ENCODE measurements around the gene AKAP5. TPM values are rescaled to one million over a fixed set of nuclear protein-coding genes. Genes with fewer than 3 reads are reported as not detected.
A peak's percentile ranks its signal among the peaks of the same experiment; 100 is the strongest.

AKAP5 gene
- total and polyA plus RNA-seq, 2 of the 13 experiments (the other 11 are each of a cell fraction or from before 2014, with no cell fraction given): 0.18 to 1.5 TPM

DNA sequence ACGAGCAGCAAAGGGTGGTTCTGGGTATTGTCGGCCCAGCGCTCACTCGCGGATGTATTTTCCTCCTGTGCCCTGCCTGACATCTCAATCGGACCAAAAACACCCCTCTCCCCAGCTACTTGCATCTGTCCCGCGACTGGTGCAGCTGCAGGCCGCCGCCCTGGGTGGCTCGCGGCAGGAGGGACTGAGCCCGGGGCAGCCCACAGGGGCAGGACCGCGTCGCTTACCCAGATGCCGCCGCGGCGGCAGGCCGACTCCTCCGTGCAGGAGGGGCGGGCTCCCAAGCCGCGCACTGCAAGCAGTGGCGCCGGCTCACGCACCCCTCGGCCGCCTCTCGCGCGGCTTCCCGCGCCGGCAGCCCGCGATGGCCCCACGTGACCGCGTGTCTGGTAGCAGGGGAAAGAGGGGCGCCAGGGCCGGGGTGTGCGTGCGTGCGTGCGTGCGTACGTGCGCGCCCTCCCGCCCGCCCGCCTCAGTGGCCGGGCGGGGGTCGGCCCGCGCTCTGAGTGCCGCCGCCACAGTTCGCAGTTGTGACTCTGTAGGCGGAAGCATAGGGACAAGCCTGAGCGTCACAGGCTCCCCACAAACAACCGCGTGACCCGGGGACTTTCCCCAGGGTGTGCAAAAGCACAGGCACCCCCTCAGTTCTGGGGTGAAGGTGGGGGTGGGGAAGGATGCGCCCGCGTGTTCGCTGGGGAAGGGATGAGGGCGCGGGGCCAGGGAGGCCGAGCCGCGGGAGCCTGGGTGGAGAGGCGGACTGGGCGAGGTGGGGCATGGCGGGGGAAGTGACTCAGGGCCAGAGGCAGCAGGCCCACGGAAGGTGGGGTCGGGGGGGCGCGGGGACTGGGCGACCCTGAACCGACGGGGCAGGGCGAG lies 38.4 kb downstream of the AKAP5 start, which contains the start of gene ZBTB25 (continued):
- no peak; the same call in 1 of the 2 replicates for TF ChIP-seq CREB1 (IDR thresholded peaks at IDR 0.05)
- TF ChIP-seq CREB1 (CRISPR knock-in tag; IDR thresholded peaks at IDR 0.05): no peak
- TF ChIP-seq FOSL2 (CRISPR knock-in tag; IDR thresholded peaks at IDR 0.05): no peak; the same call in none of the 2 replicates
- TF ChIP-seq SOX6 (IDR thresholded peaks at IDR 0.05): no peak
- no peak for TF ChIP-seq SOX6 (CRISPR knock-in tag; IDR thresholded peaks at IDR 0.05)
- no peak for TF ChIP-seq ADNP (CRISPR knock-in tag; IDR thresholded peaks at IDR 0.05)
- TF ChIP-seq, protein P1, sequence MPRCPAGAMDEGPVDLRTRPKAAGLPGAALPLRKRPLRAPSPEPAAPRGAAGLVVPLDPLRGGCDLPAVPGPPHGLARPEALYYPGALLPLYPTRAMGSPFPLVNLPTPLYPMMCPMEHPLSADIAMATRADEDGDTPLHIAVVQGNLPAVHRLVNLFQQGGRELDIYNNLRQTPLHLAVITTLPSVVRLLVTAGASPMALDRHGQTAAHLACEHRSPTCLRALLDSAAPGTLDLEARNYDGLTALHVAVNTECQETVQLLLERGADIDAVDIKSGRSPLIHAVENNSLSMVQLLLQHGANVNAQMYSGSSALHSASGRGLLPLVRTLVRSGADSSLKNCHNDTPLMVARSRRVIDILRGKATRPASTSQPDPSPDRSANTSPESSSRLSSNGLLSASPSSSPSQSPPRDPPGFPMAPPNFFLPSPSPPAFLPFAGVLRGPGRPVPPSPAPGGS (CRISPR knock-in tag; IDR thresholded peaks at IDR 0.05): peak; percentile 15
- no peak; the same call in 1 of the 2 replicates for TF ChIP-seq ZNF441 (CRISPR knock-in tag; IDR thresholded peaks at IDR 0.05; ENCODE audit: borderline replicate concordance)
- TF ChIP-seq, protein P2, sequence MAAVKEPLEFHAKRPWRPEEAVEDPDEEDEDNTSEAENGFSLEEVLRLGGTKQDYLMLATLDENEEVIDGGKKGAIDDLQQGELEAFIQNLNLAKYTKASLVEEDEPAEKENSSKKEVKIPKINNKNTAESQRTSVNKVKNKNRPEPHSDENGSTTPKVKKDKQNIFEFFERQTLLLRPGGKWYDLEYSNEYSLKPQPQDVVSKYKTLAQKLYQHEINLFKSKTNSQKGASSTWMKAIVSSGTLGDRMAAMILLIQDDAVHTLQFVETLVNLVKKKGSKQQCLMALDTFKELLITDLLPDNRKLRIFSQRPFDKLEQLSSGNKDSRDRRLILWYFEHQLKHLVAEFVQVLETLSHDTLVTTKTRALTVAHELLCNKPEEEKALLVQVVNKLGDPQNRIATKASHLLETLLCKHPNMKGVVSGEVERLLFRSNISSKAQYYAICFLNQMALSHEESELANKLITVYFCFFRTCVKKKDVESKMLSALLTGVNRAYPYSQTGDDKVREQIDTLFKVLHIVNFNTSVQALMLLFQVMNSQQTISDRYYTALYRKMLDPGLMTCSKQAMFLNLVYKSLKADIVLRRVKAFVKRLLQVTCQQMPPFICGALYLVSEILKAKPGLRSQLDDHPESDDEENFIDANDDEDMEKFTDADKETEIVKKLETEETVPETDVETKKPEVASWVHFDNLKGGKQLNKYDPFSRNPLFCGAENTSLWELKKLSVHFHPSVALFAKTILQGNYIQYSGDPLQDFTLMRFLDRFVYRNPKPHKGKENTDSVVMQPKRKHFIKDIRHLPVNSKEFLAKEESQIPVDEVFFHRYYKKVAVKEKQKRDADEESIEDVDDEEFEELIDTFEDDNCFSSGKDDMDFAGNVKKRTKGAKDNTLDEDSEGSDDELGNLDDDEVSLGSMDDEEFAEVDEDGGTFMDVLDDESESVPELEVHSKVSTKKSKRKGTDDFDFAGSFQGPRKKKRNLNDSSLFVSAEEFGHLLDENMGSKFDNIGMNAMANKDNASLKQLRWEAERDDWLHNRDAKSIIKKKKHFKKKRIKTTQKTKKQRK (IDR thresholded peaks at IDR 0.05; ENCODE audit: low read length): no peak
- TF ChIP-seq, protein P3, sequence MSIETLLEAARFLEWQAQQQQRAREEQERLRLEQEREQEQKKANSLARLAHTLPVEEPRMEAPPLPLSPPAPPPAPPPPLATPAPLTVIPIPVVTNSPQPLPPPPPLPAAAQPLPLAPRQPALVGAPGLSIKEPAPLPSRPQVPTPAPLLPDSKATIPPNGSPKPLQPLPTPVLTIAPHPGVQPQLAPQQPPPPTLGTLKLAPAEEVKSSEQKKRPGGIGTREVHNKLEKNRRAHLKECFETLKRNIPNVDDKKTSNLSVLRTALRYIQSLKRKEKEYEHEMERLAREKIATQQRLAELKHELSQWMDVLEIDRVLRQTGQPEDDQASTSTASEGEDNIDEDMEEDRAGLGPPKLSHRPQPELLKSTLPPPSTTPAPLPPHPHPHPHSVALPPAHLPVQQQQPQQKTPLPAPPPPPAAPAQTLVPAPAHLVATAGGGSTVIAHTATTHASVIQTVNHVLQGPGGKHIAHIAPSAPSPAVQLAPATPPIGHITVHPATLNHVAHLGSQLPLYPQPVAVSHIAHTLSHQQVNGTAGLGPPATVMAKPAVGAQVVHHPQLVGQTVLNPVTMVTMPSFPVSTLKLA (IDR thresholded peaks at IDR 0.05): no peak
- no peak for TF ChIP-seq ELF4 (CRISPR knock-in tag; IDR thresholded peaks at IDR 0.05; ENCODE audit: borderline replicate concordance)
- TF ChIP-seq, protein P4, sequence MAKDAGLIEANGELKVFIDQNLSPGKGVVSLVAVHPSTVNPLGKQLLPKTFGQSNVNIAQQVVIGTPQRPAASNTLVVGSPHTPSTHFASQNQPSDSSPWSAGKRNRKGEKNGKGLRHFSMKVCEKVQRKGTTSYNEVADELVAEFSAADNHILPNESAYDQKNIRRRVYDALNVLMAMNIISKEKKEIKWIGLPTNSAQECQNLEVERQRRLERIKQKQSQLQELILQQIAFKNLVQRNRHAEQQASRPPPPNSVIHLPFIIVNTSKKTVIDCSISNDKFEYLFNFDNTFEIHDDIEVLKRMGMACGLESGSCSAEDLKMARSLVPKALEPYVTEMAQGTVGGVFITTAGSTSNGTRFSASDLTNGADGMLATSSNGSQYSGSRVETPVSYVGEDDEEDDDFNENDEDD (CRISPR knock-in tag; IDR thresholded peaks at IDR 0.05; ENCODE audit: borderline replicate concordance): peak; percentile 93
- TF ChIP-seq ZNF337 (CRISPR knock-in tag; IDR thresholded peaks at IDR 0.05; ENCODE audit: borderline replicate concordance, low read depth): no peak
- TF ChIP-seq SIX1 (CRISPR knock-in tag; IDR thresholded peaks at IDR 0.05; ENCODE audit: borderline replicate concordance): no peak
- TF ChIP-seq MAFG (CRISPR knock-in tag; IDR thresholded peaks at IDR 0.05): no peak
- TF ChIP-seq HDAC2 (CRISPR knock-in tag; IDR thresholded peaks at IDR 0.05): no peak; the same call in 1 of the 2 replicates
- TF ChIP-seq ZNF34 (CRISPR knock-in tag; IDR thresholded peaks at IDR 0.05; ENCODE audit: borderline replicate concordance): 0 out of 2 replicates have a peak, but pooled peaks have one; percentile 22
- TF ChIP-seq SP2 (CRISPR knock-in tag; IDR thresholded peaks at IDR 0.05): peak; percentile 34
- TF ChIP-seq, protein P5, sequence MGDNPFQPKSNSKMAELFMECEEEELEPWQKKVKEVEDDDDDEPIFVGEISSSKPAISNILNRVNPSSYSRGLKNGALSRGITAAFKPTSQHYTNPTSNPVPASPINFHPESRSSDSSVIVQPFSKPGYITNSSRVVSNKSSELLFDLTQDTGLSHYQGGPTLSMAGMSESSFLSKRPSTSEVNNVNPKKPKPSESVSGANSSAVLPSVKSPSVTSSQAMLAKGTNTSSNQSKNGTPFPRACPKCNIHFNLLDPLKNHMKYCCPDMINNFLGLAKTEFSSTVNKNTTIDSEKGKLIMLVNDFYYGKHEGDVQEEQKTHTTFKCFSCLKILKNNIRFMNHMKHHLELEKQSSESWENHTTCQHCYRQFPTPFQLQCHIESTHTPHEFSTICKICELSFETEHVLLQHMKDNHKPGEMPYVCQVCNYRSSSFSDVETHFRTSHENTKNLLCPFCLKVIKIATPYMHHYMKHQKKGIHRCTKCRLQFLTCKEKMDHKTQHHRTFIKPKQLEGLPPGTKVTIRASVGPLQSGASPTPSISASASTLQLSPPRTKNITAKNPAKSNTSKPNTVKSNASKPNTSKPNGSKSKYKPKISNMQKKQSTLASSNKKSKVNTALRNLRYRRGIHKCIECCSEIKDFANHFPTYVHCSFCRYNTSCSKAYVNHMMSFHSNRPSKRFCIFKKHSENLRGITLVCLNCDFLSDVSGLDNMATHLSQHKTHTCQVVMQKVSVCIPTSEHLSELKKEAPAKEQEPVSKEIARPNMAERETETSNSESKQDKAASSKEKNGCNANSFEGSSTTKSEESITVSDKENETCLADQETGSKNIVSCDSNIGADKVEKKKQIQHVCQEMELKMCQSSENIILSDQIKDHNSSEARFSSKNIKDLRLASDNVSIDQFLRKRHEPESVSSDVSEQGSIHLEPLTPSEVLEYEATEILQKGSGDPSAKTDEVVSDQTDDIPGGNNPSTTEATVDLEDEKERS (CRISPR knock-in tag; IDR thresholded peaks at IDR 0.05): no peak

Data from HepG2 (cell line).